Measurements from ENCODE around the gene FOXC2. TPM values are rescaled to one million over a fixed set of nuclear protein-coding genes. Genes with fewer than 3 reads are reported as not detected.

FOXC2 gene
- total and polyA plus RNA-seq, 2 donors (not counting 1 experiment from before 2014, with no cell fraction given): 0.50 to 1.1 TPM

GRCh38 chr16:86528061-86528929 lies 38.3 kb upstream of the FOXC2 start:
- H3K4me3 ChIP-seq (replicated peaks in 1 of 4; ENCODE audit: control extremely low read depth in 1 of 4, insufficient read depth in 1 of 4, low read depth in 3 of 4, low read length in 4 of 4): no peak overlapping the region
- no peaks in the 10 kb centered on the region for H3K27me3 ChIP-seq (ENCODE audit: control insufficient read depth, insufficient read depth, low read length)
- H3K9ac ChIP-seq (ENCODE audit: insufficient read depth, low read length): no peak overlapping the region
- DNase-seq (ENCODE audit: low read depth in 2 of 2): no peak
- peaks cover 3% of the 10 kb centered on the region for H3K36me3 ChIP-seq (ENCODE audit: control insufficient read depth, insufficient read depth, low read length)
- H4K20me1 ChIP-seq (ENCODE audit: control insufficient read depth, extremely low read depth, insufficient read depth, low read length): no peaks in the 10 kb centered on the region
- no peaks in the 10 kb centered on the region for H3K4me1 ChIP-seq (ENCODE audit: control insufficient read depth, extremely low read depth, insufficient read depth, low read length)
- no peak overlapping the region for H3K4me2 ChIP-seq (ENCODE audit: extremely low read depth, insufficient read depth, low read length)
- no peaks in the 10 kb centered on the region for H3K9me3 ChIP-seq (ENCODE audit: control insufficient read depth, insufficient read depth, low read depth, low read length)
- H3K27ac ChIP-seq (ENCODE audit: insufficient read depth, low read length): no peak overlapping the region
- TF ChIP-seq CTCF (conservative IDR thresholded peaks at IDR 0.05 in 1 of 2, IDR thresholded peaks at IDR 0.05 in 1 of 2; ENCODE audit: low read depth in 1 of 2, low read length in 2 of 2): no peak
- no peak for TF ChIP-seq EZH2 (IDR thresholded peaks at IDR 0.05; ENCODE audit: low read length, missing control alignments)
- no peaks in the 10 kb centered on the region for H3K79me2 ChIP-seq (ENCODE audit: control insufficient read depth, insufficient read depth, low read length)
- no peak overlapping the region for H2AFZ ChIP-seq (ENCODE audit: low read length)

- Histone ChIP-seq H4K20me1 (ENCODE audit: control insufficient read depth, extremely low read depth, insufficient read depth, low read length) (no peaks in the 10 kb centered on the region), H3K9ac (ENCODE audit: insufficient read depth, low read length) (no peak overlapping the region), H2AFZ (ENCODE audit: low read length) (no peak overlapping the region), H3K36me3 (ENCODE audit: control insufficient read depth, insufficient read depth, low read length) (peaks cover 3% of the 10 kb centered on the region), H3K27me3 (ENCODE audit: control insufficient read depth, insufficient read depth, low read length) (no peaks in the 10 kb centered on the region), H3K4me3 (replicated peaks in 1 of 4; ENCODE audit: control extremely low read depth in 1 of 4, insufficient read depth in 1 of 4, low read depth in 3 of 4, low read length in 4 of 4) (no peak overlapping the region), H3K4me2 (ENCODE audit: extremely low read depth, insufficient read depth, low read length) (no peak overlapping the region), H3K4me1 (ENCODE audit: control insufficient read depth, extremely low read depth, insufficient read depth, low read length) (no peaks in the 10 kb centered on the region), H3K9me3 (ENCODE audit: control insufficient read depth, insufficient read depth, low read depth, low read length) (no peaks in the 10 kb centered on the region), H3K27ac (ENCODE audit: insufficient read depth, low read length) (no peak overlapping the region), H3K79me2 (ENCODE audit: control insufficient read depth, insufficient read depth, low read length) (no peaks in the 10 kb centered on the region)
- no peak for TF ChIP-seq CTCF (conservative IDR thresholded peaks at IDR 0.05 in 1 of 2, IDR thresholded peaks at IDR 0.05 in 1 of 2; ENCODE audit: low read depth in 1 of 2, low read length in 2 of 2)
- no peak for TF ChIP-seq EZH2 (IDR thresholded peaks at IDR 0.05; ENCODE audit: low read length, missing control alignments)
- DNase-seq (ENCODE audit: low read depth in 2 of 2): peak; percentile 36 to 57
Measured at GRCh38 chr16:86529160-86529559, 37.5 kb upstream of the FOXC2 start.

GRCh38 chr16:86530251-86531190 lies 36.1 kb upstream of the FOXC2 start:
- Histone ChIP-seq H3K27ac (ENCODE audit: insufficient read depth, low read length) (no peak overlapping the region), H3K4me2 (ENCODE audit: extremely low read depth, insufficient read depth, low read length) (peak overlapping the region; percentile 35), H3K36me3 (ENCODE audit: control insufficient read depth, insufficient read depth, low read length) (peaks cover 3% of the 10 kb centered on the region), H3K4me3 (replicated peaks in 1 of 4; ENCODE audit: control extremely low read depth in 1 of 4, insufficient read depth in 1 of 4, low read depth in 3 of 4, low read length in 4 of 4) (no peak overlapping the region), H3K4me1 (ENCODE audit: control insufficient read depth, extremely low read depth, insufficient read depth, low read length) (no peaks in the 10 kb centered on the region), H2AFZ (ENCODE audit: low read length) (no peak overlapping the region), H3K9me3 (ENCODE audit: control insufficient read depth, insufficient read depth, low read depth, low read length) (no peaks in the 10 kb centered on the region), H3K9ac (ENCODE audit: insufficient read depth, low read length) (no peak overlapping the region), H4K20me1 (ENCODE audit: control insufficient read depth, extremely low read depth, insufficient read depth, low read length) (no peaks in the 10 kb centered on the region), H3K79me2 (ENCODE audit: control insufficient read depth, insufficient read depth, low read length) (no peaks in the 10 kb centered on the region), H3K27me3 (ENCODE audit: control insufficient read depth, insufficient read depth, low read length) (no peaks in the 10 kb centered on the region)
- DNase-seq (ENCODE audit: low read depth in 2 of 2): peak in 1 of 2 donors; percentile 44
- TF ChIP-seq EZH2 (IDR thresholded peaks at IDR 0.05; ENCODE audit: low read length, missing control alignments): no peak
- TF ChIP-seq CTCF (conservative IDR thresholded peaks at IDR 0.05 in 1 of 2, IDR thresholded peaks at IDR 0.05 in 1 of 2; ENCODE audit: low read depth in 1 of 2, low read length in 2 of 2): no peak
